Measurements from ENCODE around the gene ZNF441. TPM values are rescaled to one million over a fixed set of nuclear protein-coding genes. Genes with fewer than 3 reads are reported as not detected.
A peak's percentile ranks its signal among the peaks of the same experiment; 100 is the strongest.

The ZNF441 gene
- total RNA-seq, 1 donor from 2014 or later, result 5.8 TPM

GRCh38 chr19:11736696-11737095 is 30.1 kb upstream of the ZNF441 start:
- DNase-seq, result no peak
- H3K27me3 ChIP-seq (ENCODE audit: low read depth), result no peaks in the 10 kb centered on the region
- TF ChIP-seq CTCF (IDR thresholded peaks at IDR 0.05), result no peak
- ATAC-seq, result no peak
- no peak overlapping the region for H3K27ac ChIP-seq
- H3K4me1 ChIP-seq, result peaks cover 22% of the 10 kb centered on the region
- no peaks in the 10 kb centered on the region for H3K9me3 ChIP-seq
- H3K4me3 ChIP-seq, result no peak overlapping the region
- intact Hi-C loops (cut with DNase I), result no loop called here
- H3K36me3 ChIP-seq, result no peaks in the 10 kb centered on the region

GRCh38 chr19:11737964-11738745 is 28.6 kb upstream of the ZNF441 start:
- peak overlapping the region; percentile 92 for H3K27ac ChIP-seq

GRCh38 chr19:11738746-11739620 is 27.8 kb upstream of the ZNF441 start, which contains the start of gene ZNF823:
Gene ZNF823, minus strand, starts transcription at chr19:11738946. Its CDS starts 127 bp downstream, at chr19:11738819.
- intact Hi-C loops (cut with DNase I), result no loop called here
- peak within 1 kb of the TSS; percentile 87 for H3K4me3 ChIP-seq
- H3K36me3 ChIP-seq, result no peaks in the 10 kb centered on the region
- H3K4me1 ChIP-seq, result peaks cover 22% of the 10 kb centered on the region
- H3K27me3 ChIP-seq (ENCODE audit: low read depth), result no peaks in the 10 kb centered on the region
- no peaks in the 10 kb centered on the region for H3K9me3 ChIP-seq
- TF ChIP-seq CTCF (IDR thresholded peaks at IDR 0.05), result no peak
- peak; percentile 97 for DNase-seq
- peak within 1 kb of the TSS; percentile 92 for H3K27ac ChIP-seq
- ATAC-seq, result peak; percentile 99 to 100

More at GRCh38 chr19:11737964-11738745, 28.6 kb upstream of the ZNF441 start:
- Histone ChIP-seq H3K27me3 (ENCODE audit: low read depth) (no peaks in the 10 kb centered on the region), H3K4me3 (peak overlapping the region; percentile 87), H3K4me1 (peaks cover 22% of the 10 kb centered on the region), H3K36me3 (no peaks in the 10 kb centered on the region), H3K9me3 (no peaks in the 10 kb centered on the region)
- intact Hi-C loops (cut with DNase I), result no loop called here
- TF ChIP-seq CTCF (IDR thresholded peaks at IDR 0.05), result peak; percentile 7
- DNase-seq (peak; percentile 84), ATAC-seq (peak; percentile 76 to 77)

- Histone ChIP-seq H3K4me1 (no peaks in the 10 kb centered on the region), H3K27ac (no peak overlapping the region), H3K27me3 (ENCODE audit: low read depth) (no peaks in the 10 kb centered on the region), H3K9me3 (peaks cover 18% of the 10 kb centered on the region), H3K4me3 (no peak overlapping the region), H3K36me3 (no peaks in the 10 kb centered on the region)
- DNase-seq (no peak), ATAC-seq (no peak)
- no peak for TF ChIP-seq CTCF (IDR thresholded peaks at IDR 0.05)
- intact Hi-C loops (cut with DNase I), result no loop called here
Measured at GRCh38 chr19:11745869-11746268, 20.9 kb upstream of the ZNF441 start.

- no peak overlapping the region for H3K4me3 ChIP-seq
- H3K27ac ChIP-seq, result no peak overlapping the region
- no peaks in the 10 kb centered on the region for H3K4me1 ChIP-seq
- ATAC-seq (no peak), DNase-seq (no peak)
- H3K9me3 ChIP-seq, result peaks cover 21% of the 10 kb centered on the region
- H3K27me3 ChIP-seq (ENCODE audit: low read depth), result no peaks in the 10 kb centered on the region
- intact Hi-C loops (cut with DNase I), result no loop called here
- no peaks in the 10 kb centered on the region for H3K36me3 ChIP-seq
- no peak for TF ChIP-seq CTCF (IDR thresholded peaks at IDR 0.05)
Measured at GRCh38 chr19:11747277-11747676, 19.5 kb upstream of the ZNF441 start.
